NT2/D1 (cell line): Measurements from ENCODE around the gene RNPS1.
"Not testable (repeated sequence)": the region's sequence is repeated elsewhere in the genome, so short reads cannot be mapped to it uniquely, and the experiment has no call there.

Experiments
- DNase-seq: peaks from one replicate; pipeline ENCODE4 v3.0.0-alpha.2; 2011; ENCODE audit warnings: low read depth, low spot score
- H3K27me3 ChIP-seq: 2 replicates; pipeline ENCODE4 v1.6.0; 2011; ENCODE audit warnings: mild to moderate bottlenecking; ENCODE audit not compliant: insufficient read length, insufficient read depth
- H3K36me3 ChIP-seq: 2 replicates; pipeline ENCODE4 v1.6.1; 2011; ENCODE audit warnings: mild to moderate bottlenecking, low read length, mixed read lengths; ENCODE audit not compliant: insufficient read depth, insufficient read length
- H3K4me1 ChIP-seq: 2 replicates; pipeline ENCODE4 v1.5.1; 2011; ENCODE audit not compliant: insufficient read depth, insufficient read length
- H3K4me3 ChIP-seq: 2 replicates; pipeline ENCODE4 v1.5.1; 2011; ENCODE audit warnings: low read depth; ENCODE audit not compliant: insufficient read length
- H3K9ac ChIP-seq: 2 replicates; pipeline ENCODE4 v1.6.0; 2011; ENCODE audit warnings: low read depth; ENCODE audit not compliant: insufficient read length
- H3K9me3 ChIP-seq: 2 replicates; pipeline ENCODE4 v1.5.1; 2011; ENCODE audit warnings: mild to moderate bottlenecking, low read length; ENCODE audit not compliant: insufficient read depth
- SUZ12 ChIP-seq: IDR thresholded peaks from 2 replicates; pipeline ENCODE4 v1.6.1; 2011; ENCODE audit not compliant: insufficient read length, insufficient read depth; ENCODE audit errors: extremely low read depth
- YY1 ChIP-seq: IDR thresholded peaks from 2 replicates; pipeline ENCODE4 v1.6.1; 2011; ENCODE audit not compliant: insufficient read length, insufficient read depth
- ZNF274 ChIP-seq: IDR thresholded peaks from 2 replicates; pipeline ENCODE4 v1.6.1; 2011; ENCODE audit warnings: mild to moderate bottlenecking, low read depth, low read length

RNPS1 gene

GRCh38 chr16:2260250-2260649 lies 7.7 kb downstream of the RNPS1 start:
- H3K4me3 ChIP-seq, result no peak overlapping the region
- TF ChIP-seq YY1 (no peak), SUZ12 (no peak), ZNF274 (no peak)
- H3K9ac ChIP-seq, result no peak overlapping the region
- DNase-seq, result no peak
- no peaks in the 10 kb centered on the region for H3K4me1 ChIP-seq
- H3K36me3 ChIP-seq, result peaks cover 97% of the 10 kb centered on the region
- no peaks in the 10 kb centered on the region for H3K9me3 ChIP-seq
- H3K27me3 ChIP-seq, result no peaks in the 10 kb centered on the region

- not testable (repeated sequence) for H3K9me3 ChIP-seq, H3K4me1 ChIP-seq, H3K27me3 ChIP-seq, H3K9ac ChIP-seq, DNase-seq, H3K4me3 ChIP-seq
- H3K36me3 ChIP-seq, result peaks cover 95% of the 10 kb centered on the region
These were observed 9.4 kb downstream of the RNPS1 start for GRCh38 chr16:2258530-2258929.

- Histone ChIP-seq H3K4me1 (no peaks in the 10 kb centered on the region), H3K9ac (no peak overlapping the region), H3K9me3 (no peaks in the 10 kb centered on the region), H3K4me3 (no peak overlapping the region), H3K27me3 (no peaks in the 10 kb centered on the region), H3K36me3 (peaks cover 95% of the 10 kb centered on the region)
- TF ChIP-seq YY1, result no peak
- no peak for TF ChIP-seq SUZ12
- TF ChIP-seq ZNF274, result no peak
- no peak for DNase-seq
These were observed 10.2 kb downstream of the RNPS1 start for GRCh38 chr16:2257726-2258125.

- no peak overlapping the region for H3K9ac ChIP-seq
- TF ChIP-seq ZNF274 (no peak), SUZ12 (no peak), YY1 (no peak)
- DNase-seq, result no peak
- no peaks in the 10 kb centered on the region for H3K9me3 ChIP-seq
- H3K4me3 ChIP-seq, result no peak overlapping the region
- H3K36me3 ChIP-seq, result peaks cover 92% of the 10 kb centered on the region
- no peaks in the 10 kb centered on the region for H3K27me3 ChIP-seq
- H3K4me1 ChIP-seq, result no peaks in the 10 kb centered on the region
These were observed 11.3 kb downstream of the RNPS1 start for GRCh38 chr16:2256531-2257140.

- no peaks in the 10 kb centered on the region for H3K4me1 ChIP-seq
- no peak overlapping the region for H3K9ac ChIP-seq
- peaks cover 73% of the 10 kb centered on the region for H3K36me3 ChIP-seq
- H3K4me3 ChIP-seq, result no peak overlapping the region
- TF ChIP-seq YY1, result no peak
- H3K9me3 ChIP-seq, result no peaks in the 10 kb centered on the region
- H3K27me3 ChIP-seq, result no peaks in the 10 kb centered on the region
- DNase-seq, result no peak
These were observed 14.6 kb downstream of the RNPS1 start for GRCh38 chr16:2253293-2253692.

- no peaks in the 10 kb centered on the region for H3K9me3 ChIP-seq
- H3K4me3 ChIP-seq, result no peak overlapping the region
These were observed 15.1 kb downstream of the RNPS1 start for GRCh38 chr16:2252806-2253148.

GRCh38 chr16:2251296-2252111 lies 16.4 kb downstream of the RNPS1 start, which contains the start of gene ECI1:
Gene ECI1 (minus strand): TSS chr16:2251587. CDS start chr16:2251566, 21 bp downstream.
- Histone ChIP-seq H3K36me3 (peaks cover 67% of the 10 kb centered on the region), H3K4me3 (peak within 1 kb of the TSS; percentile 89), H3K4me1 (no peaks in the 10 kb centered on the region), H3K27me3 (no peaks in the 10 kb centered on the region), H3K9ac (peak within 1 kb of the TSS; percentile 96), H3K9me3 (no peaks in the 10 kb centered on the region)
- TF ChIP-seq ZNF274 (no peak), YY1 (peak; percentile 72)
- peak; percentile 88 for DNase-seq

More at GRCh38 chr16:2252806-2253148, 15.1 kb downstream of the RNPS1 start:
- peaks cover 73% of the 10 kb centered on the region for H3K36me3 ChIP-seq
- TF ChIP-seq ZNF274, result no peak
- no peak for TF ChIP-seq YY1
- TF ChIP-seq SUZ12, result no peak
- no peaks in the 10 kb centered on the region for H3K27me3 ChIP-seq
- H3K9ac ChIP-seq, result no peak overlapping the region
- DNase-seq, result no peak
- no peaks in the 10 kb centered on the region for H3K4me1 ChIP-seq
